Cardiac septum (tissue), 1 donor: ENCODE measurements around the gene PCED1B. TPM values are rescaled to one million over a fixed set of nuclear protein-coding genes. Genes with fewer than 3 reads are reported as not detected.
"Not testable (repeated sequence)": the region's sequence is repeated elsewhere in the genome, so short reads cannot be mapped to it uniquely, and the experiment has no call there.

Experiments used
- DNase-seq: peaks from one replicate; pipeline ENCODE4 v3.0.0-alpha.2; 2020; ENCODE audit warnings: low spot score
- intact Hi-C: fragments of 100-400 bp; cut with DNase I; formaldehyde crosslinking; loops from one replicate; pipeline ENCODE4 v1.14.0; 2022
- microRNA-seq: library from miRNA; unstranded; fragments of <30 nt; microRNA quantifications from one replicate; pipeline ENCODE4 v1.2.0, GENCODE V29; 2020
- total RNA-seq: library from RNA; stranded (reverse); fragmentation: NEBNext Ultra II Directional; extraction: Animal tissue kit (Norgen Biotek cat#: 25700); gene quantifications from one replicate; pipeline ENCODE4 v1.2.1, GENCODE V29; 2021
- donor health status: DM: no; HTN: no; CAD: no.

The PCED1B gene
- total RNA-seq, 1 donor from 2014 or later: 1.9 TPM

DNA sequence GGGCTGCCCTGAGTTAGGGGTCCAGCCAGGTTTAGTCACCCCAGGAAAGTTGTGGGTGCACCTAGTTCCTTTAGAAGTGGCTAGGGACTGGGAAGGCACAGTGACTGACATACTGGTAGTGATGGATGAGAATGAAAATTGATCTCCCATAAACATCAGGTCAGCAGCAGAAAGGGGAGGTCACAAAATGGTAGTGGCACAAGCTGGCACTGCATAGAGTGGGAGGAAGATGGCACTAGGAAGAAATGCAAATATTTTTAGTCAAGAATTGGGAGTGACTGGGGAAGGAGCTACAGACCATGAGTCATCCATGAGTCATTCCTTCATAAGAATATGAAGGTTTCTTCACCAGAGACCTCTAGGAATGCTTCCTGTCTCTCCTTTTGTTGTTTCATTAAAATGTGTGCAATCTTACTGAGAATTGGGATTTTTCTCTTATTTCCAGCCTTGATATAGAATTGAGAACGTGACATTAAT is 198.6 kb downstream of the PCED1B start:
- no peak for DNase-seq
- intact Hi-C loops: loop anchor here (5.0 kb wide), 1 partner anchor 196 kb away; no protein-coding TSS in a partner anchor

- intact Hi-C loops: loop anchor here (5.0 kb wide), 1 partner anchor 197 kb away; no protein-coding TSS in a partner anchor
Observed at GRCh38 chr12:47279758-47280157, 200.3 kb downstream of the PCED1B start.

DNA sequence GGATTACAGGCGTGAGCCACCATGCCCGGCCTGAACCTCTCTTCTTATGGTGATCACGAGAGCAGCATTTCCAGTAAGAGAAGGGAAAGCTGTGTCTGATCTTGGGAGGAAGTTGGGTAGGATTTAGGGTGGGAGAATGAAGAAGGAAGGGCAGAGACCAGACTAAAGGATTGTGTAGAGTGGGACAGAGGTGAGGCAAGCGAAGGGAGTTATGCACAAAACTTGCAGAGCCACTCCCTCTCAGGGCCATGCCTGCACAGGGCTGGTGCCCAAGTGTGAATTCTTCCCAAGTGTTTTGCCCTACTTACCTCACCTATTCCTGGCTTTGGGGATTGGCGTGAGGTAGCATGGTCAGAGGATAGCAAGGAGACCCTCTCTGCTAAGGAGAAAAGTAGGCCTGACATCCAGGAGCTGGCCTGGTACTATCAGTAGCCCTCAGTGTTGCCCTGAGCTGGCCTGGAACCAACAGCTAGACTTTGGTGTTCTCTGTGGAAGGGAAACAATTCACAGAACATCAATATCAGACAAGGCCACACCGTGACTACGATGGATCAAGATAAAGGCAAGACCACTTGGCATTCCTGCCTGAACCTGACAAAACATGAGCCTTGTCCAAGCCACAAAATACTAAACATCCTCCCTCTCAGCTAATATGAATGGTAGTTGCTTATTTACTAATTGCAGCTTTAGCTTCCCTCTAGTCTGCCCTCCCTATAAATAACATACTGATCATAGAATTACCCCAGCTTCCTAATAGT is 201.3 kb downstream of the PCED1B start:
- no peak for DNase-seq
- intact Hi-C loops: no loop called here

More at GRCh38 chr12:47279758-47280157, 200.3 kb downstream of the PCED1B start:
- DNase-seq: not testable (repeated sequence)

DNA sequence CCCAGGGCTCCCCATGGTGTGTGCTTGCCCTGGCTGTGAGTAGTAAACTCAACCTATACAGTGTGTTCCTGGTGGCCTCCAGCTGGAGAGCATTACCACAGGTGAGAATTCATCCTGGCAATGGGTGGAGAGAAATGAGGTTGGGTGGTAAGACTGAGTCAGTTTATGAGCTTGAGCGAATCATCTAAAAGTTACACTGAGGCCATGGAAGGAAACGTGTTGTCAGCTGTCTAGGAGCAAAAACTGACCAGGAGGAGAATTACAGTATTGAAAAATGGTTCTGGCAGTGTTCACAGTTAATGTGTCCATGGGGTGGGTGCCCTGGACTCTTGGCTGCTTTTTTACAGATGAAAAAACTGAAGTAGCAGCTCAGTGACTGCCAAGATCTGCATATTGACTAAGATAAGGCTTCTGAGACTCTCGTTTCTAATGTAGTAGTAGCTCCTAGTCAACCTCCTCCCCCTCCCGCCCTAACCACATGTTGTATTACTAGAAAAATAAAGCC is 202.3 kb downstream of the PCED1B start:
- intact Hi-C loops: no loop called here
- DNase-seq: no peak

GRCh38 chr12:47282206-47282605 is 202.8 kb downstream of the PCED1B start:
- intact Hi-C loops: no loop called here
- DNase-seq: no peak

Small RNAs within 50 kb of the gene (microRNA-seq; reads per million reads assigned to microRNA genes)
- gene MIR4698: not detected

Other genes with a start within 250 kb of the PCED1B start
- gene AMIGO2, start 338 bp downstream of the PCED1B start, total RNA-seq: 1.3 TPM